H1 (cell line): Measurements from ENCODE around the gene SAMMSON.

Experiments used
- BCL11A ChIP-seq, 2 experiments: IDR thresholded peaks; one replicate each; pipeline ENCODE4 v1.6.1; 2011; ENCODE audit warnings: low read depth in 2 of 2, low read length in 2 of 2, mild to moderate bottlenecking in 2 of 2
- CBX5 ChIP-seq: fragments of 300-800, 300-1000 bp; sonication (generic); IDR thresholded peaks from 2 replicates; pipeline ENCODE4 v1.7.1; 2016; ENCODE audit warnings: antibody characterized with exemption, low read length, low read depth
- CTCF ChIP-seq, 3 experiments: IDR thresholded peaks; 1 replicate in 2 of 3; 2 replicates in 1 of 3; pipeline versions ENCODE4 v1.5.1 to v1.6.1; 2011; ENCODE audit warnings: low read length in 3 of 3, mild to moderate bottlenecking in 3 of 3, inconsistent platforms in 2 of 3, low read depth in 1 of 3, moderate library complexity in 1 of 3; ENCODE audit not compliant: insufficient read depth in 1 of 3; ENCODE audit errors: control extremely low read depth in 1 of 3
- KDM1A ChIP-seq: fragments of 200-600, 300-600 bp; sonication (generic); IDR thresholded peaks from 2 replicates; pipeline ENCODE4 v1.7.1; 2016; ENCODE audit warnings: mild to moderate bottlenecking, low read length, borderline replicate concordance
- MAFK ChIP-seq: IDR thresholded peaks from 2 replicates; pipeline ENCODE4 v1.6.1; 2012; ENCODE audit warnings: low read depth, mild to moderate bottlenecking, improper control_type of control experiment, low read length
- NRF1 ChIP-seq: IDR thresholded peaks from 2 replicates; pipeline ENCODE4 v1.6.1; 2011; ENCODE audit warnings: mild to moderate bottlenecking, low read depth, low read length, improper control_type of control experiment
- PHF8 ChIP-seq: fragments of 200-600 bp; sonication (generic); conservative IDR thresholded peaks from 2 replicates; pipeline ENCODE4 v1.7.1; 2012; ENCODE audit warnings: low read depth, mild to moderate bottlenecking, inconsistent platforms, low read length, moderate library complexity
- POLR2A ChIP-seq, 2 experiments: IDR thresholded peaks; 1 replicate in 1 of 2; 2 replicates in 1 of 2; pipeline ENCODE4 v1.6.1; 2011; ENCODE audit warnings: low read depth in 2 of 2, low read length in 2 of 2, mild to moderate bottlenecking in 2 of 2; ENCODE audit errors: control extremely low read depth in 1 of 2
- POLR2AphosphoS5 ChIP-seq: IDR thresholded peaks from 2 replicates; pipeline ENCODE4 v1.6.1; 2011; ENCODE audit warnings: low read depth, low read length
- RAD21 ChIP-seq, 2 experiments: IDR thresholded peaks in 1 of 2; conservative IDR thresholded peaks in 1 of 2; 2 replicates each; pipeline ENCODE4 v1.6.1; 2011; ENCODE audit warnings: low read depth in 2 of 2, low read length in 2 of 2, improper control_type of control experiment in 1 of 2, inconsistent platforms in 1 of 2, mild to moderate bottlenecking in 1 of 2, moderate library complexity in 1 of 2
- USF2 ChIP-seq: IDR thresholded peaks from 2 replicates; pipeline ENCODE4 v1.6.1; 2011; ENCODE audit warnings: low read length, improper control_type of control experiment

- TF ChIP-seq CTCF (IDR thresholded peaks at IDR 0.05; ENCODE audit: control extremely low read depth in 1 of 3, insufficient read depth in 1 of 3, low read depth in 1 of 3, low read length in 3 of 3) (no peak), POLR2A (IDR thresholded peaks at IDR 0.05; ENCODE audit: control extremely low read depth in 1 of 2, low read depth in 2 of 2, low read length in 2 of 2) (no peak), KDM1A (no peak), PHF8 (no peak), POLR2AphosphoS5 (no peak), NRF1 (no peak), BCL11A (IDR thresholded peaks at IDR 0.05; ENCODE audit: low read depth in 2 of 2, low read length in 2 of 2) (no peak), CBX5 (no peak), RAD21 (IDR thresholded peaks at IDR 0.05 in 1 of 2, conservative IDR thresholded peaks at IDR 0.05 in 1 of 2; ENCODE audit: low read depth in 2 of 2, low read length in 2 of 2) (no peak), MAFK (no peak), USF2 (no peak)
These were observed 72.6 kb downstream of the SAMMSON start for GRCh38 chr3:70072180-70072579.
